SH-SY5Y (cell line): ENCODE data around the gene PIP5K1C.

Experiments
- GATA2 ChIP-seq: IDR thresholded peaks from 2 replicates; pipeline ENCODE4 v1.6.1; 2011; ENCODE audit warnings: mild to moderate bottlenecking, low read depth, low read length
- GATA3 ChIP-seq: IDR thresholded peaks from 2 replicates; pipeline ENCODE4 v1.6.1; 2011; ENCODE audit warnings: low read depth, mild to moderate bottlenecking, low read length, moderate library complexity

GRCh38 chr19:3636962-3637361, 63.3 kb downstream of the PIP5K1C start:
- TF ChIP-seq GATA2 (no peak), GATA3 (no peak)
